Endothelial cell of umbilical vein (primary cell): ENCODE results near the gene DTL. TPM values are rescaled to one million over a fixed set of nuclear protein-coding genes. Genes with fewer than 3 reads are reported as not detected.

Experiments
- BruUV-seq: library from RNA; stranded (reverse); fragments of 400-500 nt; replicated peaks from 2 replicates; lab custom pipeline; 2021; lab: Mats Ljungman, UMichigan
- CTCF ChIA-PET: fragments of 300-600, 350-600 bp; sonication (Branson Sonifier 250); formaldehyde crosslinking; loops from one replicate; lab custom pipeline; 2021; ENCODE audit warnings: antibody characterized with exemption, inconsistent platforms; lab: Charles Lee
- POLR2A ChIA-PET: fragments of 300-600, 350-600 bp; sonication (Branson Sonifier 250); formaldehyde crosslinking; loops from one replicate; lab custom pipeline; 2021; ENCODE audit warnings: antibody characterized with exemption, inconsistent platforms; lab: Charles Lee
- DNase-seq: peaks from one replicate; pipeline ENCODE4 v3.0.0-alpha.2; 2011; ENCODE audit warnings: low read depth, low spot score
- FAIRE-seq: peaks from 2 replicates; lab custom pipeline; 2011; peaks lifted over from hg19 to GRCh38; lab: Jason Lieb, UNC
- H2AFZ ChIP-seq: 2 replicates; pipeline ENCODE4 v1.6.0; 2012; ENCODE audit warnings: low read depth, low read length, control low read depth, inconsistent platforms
- H3K27ac ChIP-seq: 2 replicates; pipeline ENCODE4 v1.5.1; 2011; ENCODE audit warnings: low read depth, mild to moderate bottlenecking, control low read depth, low read length, moderate library complexity; ENCODE audit not compliant: insufficient read depth
- H3K27me3 ChIP-seq, 2 experiments: 2 replicates each; pipeline versions ENCODE4 v1.6.0 to v1.6.1; 2011; ENCODE audit warnings: low read length in 2 of 2, mixed read lengths in 1 of 2; ENCODE audit not compliant: control insufficient read depth in 2 of 2, insufficient read depth in 2 of 2
- H3K36me3 ChIP-seq, 2 experiments: 2 replicates in 1 of 2; 3 replicates in 1 of 2; pipeline ENCODE4 v1.5.1; 2011; ENCODE audit warnings: low read length in 2 of 2, mild to moderate bottlenecking in 1 of 2, moderate library complexity in 1 of 2; ENCODE audit not compliant: control insufficient read depth in 2 of 2, insufficient read depth in 2 of 2; ENCODE audit errors: extremely low read depth in 1 of 2
- H3K4me1 ChIP-seq: 3 replicates; pipeline ENCODE4 v1.5.1; 2011; ENCODE audit warnings: mild to moderate bottlenecking, low read length; ENCODE audit not compliant: control insufficient read depth, insufficient read depth; ENCODE audit errors: extremely low read depth
- H3K4me2 ChIP-seq: 2 replicates; pipeline ENCODE4 v1.6.1; 2011; ENCODE audit warnings: low read length, control low read depth, mixed read lengths; ENCODE audit not compliant: insufficient read depth
- H3K4me3 ChIP-seq, 3 experiments: fragments of 200-600 bp in 1 of 3; sonication (generic), shearing (Covaris generic) in 1 of 3; replicated peaks in 1 of 3; 2 replicates each; pipeline ENCODE4 v1.5.1; 2011 to 2016; ENCODE audit warnings: control low read depth in 3 of 3, low read length in 3 of 3, mild to moderate bottlenecking in 2 of 3, inconsistent platforms in 1 of 3, low read depth in 1 of 3, moderate library complexity in 1 of 3; ENCODE audit not compliant: insufficient read depth in 1 of 3
- H3K79me2 ChIP-seq: 2 replicates; pipeline ENCODE4 v1.6.0; 2012; ENCODE audit warnings: low read length, inconsistent platforms; ENCODE audit not compliant: control insufficient read depth, insufficient read depth
- H3K9ac ChIP-seq: replicated peaks from 2 replicates; pipeline ENCODE3; 2011; ENCODE audit warnings: low read length, control low read depth; ENCODE audit not compliant: insufficient read depth; ENCODE audit errors: extremely low read depth
- H3K9me1 ChIP-seq: replicated peaks from 3 replicates; pipeline ENCODE4 v1.6.0; 2011; ENCODE audit warnings: mild to moderate bottlenecking, low read length; ENCODE audit not compliant: control insufficient read depth, insufficient read depth; ENCODE audit errors: extremely low read depth
- H3K9me3 ChIP-seq: replicated peaks from 2 replicates; pipeline ENCODE4 v1.5.1; 2012; ENCODE audit warnings: low read length, inconsistent platforms; ENCODE audit not compliant: control insufficient read depth, insufficient read depth
- H4K20me1 ChIP-seq: replicated peaks from 2 replicates; pipeline ENCODE3; 2011; ENCODE audit warnings: mild to moderate bottlenecking, low read length; ENCODE audit not compliant: control insufficient read depth, insufficient read depth; ENCODE audit errors: extremely low read depth
- CTCF ChIP-seq, 2 donors: IDR thresholded peaks; 1 replicate in 1 of 2; 2 replicates in 1 of 2; pipeline ENCODE4 v1.5.1; 2011; ENCODE audit warnings: low read length in 2 of 2, mild to moderate bottlenecking in 2 of 2, moderate library complexity in 2 of 2, control low read depth in 1 of 2, inconsistent platforms in 1 of 2, low read depth in 1 of 2; ENCODE audit not compliant: insufficient read depth in 1 of 2; ENCODE audit errors: extremely low read depth in 1 of 2
- EZH2 ChIP-seq: IDR thresholded peaks from 2 replicates; pipeline ENCODE4 v1.6.1; 2012; ENCODE audit warnings: borderline replicate concordance, low read depth, mild to moderate bottlenecking, moderate library complexity, low read length, inconsistent platforms; ENCODE audit not compliant: severe bottlenecking
- FOS ChIP-seq: IDR thresholded peaks from 2 replicates; pipeline ENCODE4 v1.6.1; 2011; ENCODE audit warnings: mild to moderate bottlenecking, low read length, moderate library complexity, borderline replicate concordance; ENCODE audit not compliant: insufficient read depth
- GATA2 ChIP-seq: IDR thresholded peaks from 2 replicates; pipeline ENCODE4 v1.7.0; 2011; ENCODE audit warnings: low read depth, mild to moderate bottlenecking, moderate library complexity, mixed read lengths, low read length; ENCODE audit not compliant: insufficient read length, insufficient read depth
- JUN ChIP-seq: IDR thresholded peaks from 2 replicates; pipeline ENCODE4 v1.6.1; 2011; ENCODE audit warnings: borderline replicate concordance, low read depth; ENCODE audit not compliant: insufficient read length, insufficient read depth
- MAX ChIP-seq: IDR thresholded peaks from 2 replicates; pipeline ENCODE4 v1.6.1; 2011; ENCODE audit not compliant: insufficient read depth, insufficient read length
- MYC ChIP-seq: IDR thresholded peaks from one replicate; pipeline ENCODE4 v1.6.1; 2011; ENCODE audit warnings: mild to moderate bottlenecking, low read depth, low read length
- POLR2A ChIP-seq: IDR thresholded peaks from 2 replicates; pipeline ENCODE4 v1.6.1; 2012; ENCODE audit warnings: low read depth, mild to moderate bottlenecking, control low read depth, low read length
- POLR2AphosphoS5 ChIP-seq: IDR thresholded peaks from 2 replicates; pipeline ENCODE4 v1.6.1; 2012; ENCODE audit warnings: low read depth, mild to moderate bottlenecking, control low read depth, low read length, moderate library complexity; ENCODE audit not compliant: insufficient read depth
- dilution Hi-C: fragments of 300-500 bp; cut with MboI; formaldehyde crosslinking; loops from one replicate; pipeline ENCODE4 v1.15.0; 2019; ENCODE audit warnings: low sequenced_read_pairs; ENCODE audit not compliant: extremely low pct_ligation_motif_present
- intact Hi-C: fragments of 100-400 bp; cut with micrococcal nuclease; formaldehyde crosslinking; loops from one replicate; pipeline ENCODE4 v1.10.0; 2022
- polyA plus RNA-seq, 4 experiments: library from polyadenylated mRNA; depleted of rRNA in 3 of 4; stranded (reverse) in 3 of 4; unstranded in 1 of 4; fragments of >200 nt; gene quantifications; 2 replicates each; pipeline versions ENCODE4 v1.2.1 to v1.2.3, GENCODE V29; 2011 to 2012; ENCODE audit warnings: missing spikeins in 1 of 4
- total RNA-seq: library from RNA; stranded (reverse); gene quantifications from 2 replicates; pipeline ENCODE4 v1.2.3, GENCODE V29; 2021

The DTL gene
- total and polyA plus RNA-seq, 2 donors (not counting 3 experiments of a cell fraction or from before 2014, with no cell fraction given) = 11.2 to 26.5 TPM

- dilution Hi-C loops = no loop called here
- no peak overlapping the region for H3K4me3 ChIP-seq
- H3K79me2 ChIP-seq = no peaks in the 10 kb centered on the region
- no peak for FAIRE-seq
- no peaks in the 10 kb centered on the region for H3K9me1 ChIP-seq
- no peak for DNase-seq
- intact Hi-C loops = no loop called here
- ChIA-PET CTCF (interaction anchor here (1.0 to 1.5 kb wide), 4 partner anchors 27 to 308 kb away, joined by 3 read pairs; partner anchors contain the start of genes DTL and INTS7), POLR2A (no interaction called here)
- no peaks in the 10 kb centered on the region for H3K27me3 ChIP-seq
- H3K36me3 ChIP-seq = peaks cover 0 to 5% of the 10 kb centered on the region in 2 experiments
- TF ChIP-seq POLR2AphosphoS5 = no peak
- no peak for TF ChIP-seq MAX
- no peak for TF ChIP-seq GATA2
- no peak for TF ChIP-seq POLR2A
- TF ChIP-seq CTCF (IDR thresholded peaks at IDR 0.05; ENCODE audit: extremely low read depth in 1 of 2, insufficient read depth in 1 of 2, low read depth in 1 of 2, low read length in 2 of 2) = no peak
- no peak for TF ChIP-seq EZH2
- no peak for TF ChIP-seq MYC
- TF ChIP-seq JUN = no peak
- TF ChIP-seq FOS = no peak
- H3K9me3 ChIP-seq = no peaks in the 10 kb centered on the region
- no peaks in the 10 kb centered on the region for H4K20me1 ChIP-seq
- no peak overlapping the region for H3K4me2 ChIP-seq
- no peak overlapping the region for H3K9ac ChIP-seq
- H3K4me1 ChIP-seq = peaks cover 4% of the 10 kb centered on the region
- H2AFZ ChIP-seq = no peak overlapping the region
- H3K27ac ChIP-seq = no peak overlapping the region
- BruUV-seq = no TSS peak
Measured at GRCh38 chr1:212007178-212007577, 28.4 kb upstream of the DTL start.
